Endometrial microvascular endothelial cells (primary cell): Measurements from ENCODE around the gene FADS6. TPM values are rescaled to one million over a fixed set of nuclear protein-coding genes. Genes with fewer than 3 reads are reported as not detected.

Experiments
- in situ Hi-C: cut with HindIII; loops from 2 replicates; pipeline ENCODE4 v1.10.0; 2017; ENCODE audit warnings: low sequenced_read_pairs, low pct_unique_long_range_greater_than_20kb; ENCODE audit errors: inconsistent ontology term
- total RNA-seq: library from RNA; depleted of rRNA; stranded (reverse); fragments of >200 nt; gene quantifications from one replicate; pipeline ENCODE4 v1.2.3, GENCODE V29; 2015; ENCODE audit errors: inconsistent ontology term

Gene FADS6
- total RNA-seq, 1 donor from 2014 or later = not detected

GRCh38 chr17:74898376-74898946 lies 5.0 kb upstream of the FADS6 start:
- in situ Hi-C loops = no loop called here

GRCh38 chr17:74893936-74894671 lies 671 bp upstream of the FADS6 start:
- in situ Hi-C loops = no loop called here

GRCh38 chr17:74892013-74892841 lies 1.2 kb downstream of the FADS6 start:
- in situ Hi-C loops = no loop called here

- in situ Hi-C loops = no loop called here
Measured at GRCh38 chr17:74890554-74890953, 2.9 kb downstream of the FADS6 start.

DNA sequence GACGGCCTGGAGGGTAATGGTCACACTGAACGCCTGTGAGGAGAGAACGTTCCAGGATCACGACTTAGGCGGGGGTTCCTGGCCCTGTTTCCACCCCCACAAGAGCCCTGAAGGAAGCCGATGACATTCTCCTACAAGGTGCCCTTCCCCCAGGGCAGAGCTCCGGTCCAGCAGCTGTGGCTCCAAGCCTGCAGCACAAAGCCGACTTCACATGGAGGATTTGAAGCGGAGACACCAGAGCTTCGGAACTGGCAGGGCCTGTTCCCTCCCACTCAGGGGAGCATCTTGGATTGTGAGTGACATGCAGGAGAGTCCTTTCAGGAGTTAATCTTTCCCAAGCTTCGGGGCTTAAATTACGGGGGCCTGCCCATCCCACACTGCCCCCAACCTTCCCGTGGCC lies 5.0 kb downstream of the FADS6 start:
- in situ Hi-C loops = no loop called here

DNA sequence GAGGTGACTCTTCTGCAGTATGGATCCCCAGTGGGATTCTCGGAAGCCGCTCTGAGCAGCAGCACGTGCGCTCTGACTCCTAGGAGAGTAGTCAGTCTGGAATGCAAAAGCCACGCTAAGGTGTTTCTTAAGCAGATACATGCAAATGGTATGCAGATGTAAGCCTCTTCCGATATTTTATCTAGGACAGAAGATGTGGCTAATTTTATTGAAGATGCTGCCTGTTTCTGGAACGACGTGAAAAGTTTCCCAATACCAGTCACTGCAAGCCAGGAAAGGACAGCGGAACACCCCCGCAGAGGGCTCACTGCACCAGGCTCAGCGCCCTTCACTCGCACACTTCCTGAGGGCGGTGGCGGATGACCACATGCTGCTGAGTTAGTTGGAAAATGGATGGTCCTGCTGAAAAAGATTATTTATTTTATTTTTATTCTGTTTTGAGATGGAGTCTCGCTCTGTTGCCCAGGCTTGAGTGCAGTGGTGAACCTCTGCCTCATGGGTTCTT lies 10.1 kb downstream of the FADS6 start:
- in situ Hi-C loops = no loop called here

- in situ Hi-C loops = no loop called here
Measured at GRCh38 chr17:74882517-74883240, 10.8 kb downstream of the FADS6 start.

DNA sequence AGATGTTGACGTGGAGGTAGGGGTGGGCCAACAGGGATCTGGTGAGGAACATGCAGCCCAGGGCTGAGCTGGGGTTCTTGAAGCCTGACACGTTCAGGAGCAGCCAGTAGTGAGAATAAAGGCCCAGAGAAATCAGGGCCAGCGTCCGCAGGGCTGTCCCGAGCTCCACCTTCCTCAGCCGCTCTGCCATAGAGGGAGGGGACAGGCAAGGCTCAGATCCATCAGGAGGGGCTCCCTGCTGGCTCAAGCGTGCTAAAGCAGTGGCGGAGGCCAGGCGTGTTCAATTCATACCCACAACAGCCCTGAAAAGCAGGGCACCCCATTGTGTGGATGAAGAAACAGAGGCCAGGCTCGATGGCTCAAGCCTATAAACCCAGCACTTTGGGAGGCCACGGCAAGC lies 12.4 kb downstream of the FADS6 start:
- in situ Hi-C loops = no loop called here

- in situ Hi-C loops = no loop called here
Measured at GRCh38 chr17:74879308-74879707, 14.1 kb downstream of the FADS6 start.

DNA sequence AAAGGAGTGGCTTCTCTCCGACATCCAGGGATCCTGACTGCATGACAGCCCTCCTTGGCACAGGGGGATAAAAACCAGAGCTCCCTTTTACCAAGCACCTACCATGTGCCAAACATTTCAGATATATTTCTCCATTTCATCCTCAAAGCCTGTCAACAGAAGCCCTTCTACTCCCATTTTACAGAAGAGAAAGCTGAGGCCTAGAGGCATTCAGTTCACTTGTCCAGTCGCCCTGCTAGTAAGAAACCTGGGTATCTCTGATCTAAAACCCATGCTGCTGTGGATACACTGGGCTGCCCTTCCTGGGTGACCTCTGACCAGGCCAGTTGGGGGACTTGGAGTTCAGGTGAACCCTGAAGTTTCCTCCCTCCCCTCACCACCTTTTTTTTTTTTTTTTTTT lies 14.8 kb downstream of the FADS6 start:
- in situ Hi-C loops = no loop called here

- in situ Hi-C loops = no loop called here
Measured at GRCh38 chr17:74877592-74878548, 15.6 kb downstream of the FADS6 start.

- in situ Hi-C loops = no loop called here
Measured at GRCh38 chr17:74875977-74876593, 17.3 kb downstream of the FADS6 start.

DNA sequence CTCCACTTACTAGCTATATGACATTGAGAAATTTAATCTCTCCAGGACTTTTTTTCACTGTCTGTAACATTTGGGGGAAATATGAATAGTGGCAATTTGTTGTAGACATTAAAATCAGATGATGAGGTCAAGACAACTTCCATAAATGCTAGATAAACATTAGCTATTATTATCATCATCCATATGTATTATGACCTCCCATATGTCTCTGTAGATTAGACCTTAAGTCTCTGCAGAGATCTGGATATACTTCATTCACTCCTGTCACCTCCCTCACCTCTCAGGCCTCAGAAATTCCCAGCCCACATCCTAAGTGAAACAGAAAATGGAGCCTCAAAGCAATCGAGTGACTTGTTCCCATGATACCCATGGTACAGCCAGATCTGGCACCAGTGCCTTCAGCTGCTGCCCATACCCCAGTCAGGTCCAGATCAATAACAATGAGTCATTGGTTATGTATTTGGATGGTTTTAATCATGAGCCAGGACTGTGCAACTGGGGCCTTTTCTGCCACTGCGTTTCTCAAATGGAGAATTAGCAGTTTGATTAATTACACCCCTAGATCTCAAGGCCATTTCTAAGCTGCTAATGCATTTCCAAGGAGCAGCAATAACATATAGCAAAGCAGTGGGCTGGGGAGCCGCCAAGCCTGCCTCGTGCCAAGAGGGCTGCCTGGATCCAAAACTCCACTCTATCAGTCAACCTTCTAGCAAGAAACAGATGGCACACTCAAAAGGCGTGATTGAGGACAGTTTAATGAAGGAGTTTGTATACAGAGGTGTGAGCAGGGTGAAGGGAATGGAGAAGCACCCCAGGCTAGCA lies 18.1 kb downstream of the FADS6 start:
- in situ Hi-C loops = no loop called here

- in situ Hi-C loops = no loop called here
Measured at GRCh38 chr17:74874615-74875037, 18.8 kb downstream of the FADS6 start.

DNA sequence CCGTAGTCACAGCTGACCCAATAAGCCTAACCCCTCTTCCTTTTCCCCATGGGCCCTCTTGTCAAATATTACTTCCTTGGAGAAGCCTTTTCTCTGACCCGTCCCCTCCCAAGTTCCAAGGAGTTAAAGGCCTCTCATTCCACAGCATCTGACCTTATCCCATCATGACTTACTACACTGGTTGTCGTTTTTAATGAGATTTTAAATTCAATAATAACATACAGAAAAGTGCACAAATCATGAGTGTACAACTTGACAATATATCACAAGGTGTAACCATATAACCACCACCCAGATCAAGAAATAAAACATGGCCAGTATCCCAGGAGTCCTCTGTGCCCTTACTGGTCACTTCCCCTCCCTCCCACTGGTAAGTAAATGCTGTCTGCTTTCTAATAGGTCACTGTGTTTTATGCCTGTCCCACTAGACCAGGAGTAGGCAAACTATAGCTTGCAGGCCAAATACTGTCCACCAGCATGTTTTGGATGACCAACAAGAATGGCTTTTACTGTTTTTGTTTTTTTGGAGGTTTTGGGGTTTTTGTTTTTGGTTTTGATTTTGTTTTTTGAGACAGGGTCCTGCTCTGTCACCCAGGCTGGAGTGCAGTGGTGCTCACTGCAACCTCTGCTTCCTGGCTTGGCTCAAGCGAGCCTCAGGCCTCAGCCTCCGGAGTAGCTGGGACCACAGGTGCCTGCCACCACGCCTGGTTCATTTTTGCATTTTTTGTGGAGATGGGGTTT lies 19.4 kb downstream of the FADS6 start:
- in situ Hi-C loops = no loop called here
